K562 (cell line): ENCODE results near the gene PPP4R1.

ENCODE experiments used
- BACH1 ChIP-seq: fragments of 200-800 bp; sonication (Bioruptor generic); IDR thresholded peaks from 2 replicates; pipeline ENCODE4 v1.6.1; 2016; ENCODE audit warnings: missing genetic modification characterization, missing compliant biosample characterization
- EZH2 ChIP-seq: IDR thresholded peaks from 2 replicates; pipeline ENCODE4 v1.6.1; 2012; ENCODE audit warnings: low read depth, mild to moderate bottlenecking, inconsistent platforms, low read length, borderline replicate concordance
- FOSL1 ChIP-seq: fragments of 200-800 bp; sonication (Bioruptor generic); conservative IDR thresholded peaks from 2 replicates; pipeline ENCODE4 v1.6.1; 2016; ENCODE audit warnings: missing genetic modification characterization, missing compliant biosample characterization
- HNRNPUL1 ChIP-seq: fragments of 200-400 bp; formaldehyde crosslinking; IDR thresholded peaks from 2 replicates; pipeline ENCODE4 v1.6.1; 2017; ENCODE audit warnings: low read length
- HOXB6 ChIP-seq: fragments of 250-450 bp; sonication (Bioruptor Pico); IDR thresholded peaks from 2 replicates; pipeline ENCODE4 v1.5.1; 2022; ENCODE audit warnings: mild to moderate bottlenecking, borderline replicate concordance
- PATZ1 ChIP-seq: fragments of 250-450 bp; sonication (Bioruptor Pico); IDR thresholded peaks from 2 replicates; pipeline ENCODE4 v1.5.0; 2020; ENCODE audit warnings: mild to moderate bottlenecking, borderline replicate concordance
- RAD51 ChIP-seq: fragments of 450-650 bp; IDR thresholded peaks from 2 replicates; pipeline ENCODE4 v1.7.1; 2016; ENCODE audit warnings: low read depth, mild to moderate bottlenecking, borderline replicate concordance
- SP1 ChIP-seq: sonication (generic); formaldehyde crosslinking; IDR thresholded peaks from 2 replicates; pipeline ENCODE4 v1.8.1; 2022; ENCODE audit warnings: mild to moderate bottlenecking, missing genetic modification reagents
- ZNF311 ChIP-seq: fragments of 250-450 bp; sonication (Bioruptor Pico); IDR thresholded peaks from 2 replicates; pipeline ENCODE4 v1.4.0; 2020; ENCODE audit warnings: mild to moderate bottlenecking, moderate library complexity
- TF ChIP-seq, protein P1 (sequence below), 3 experiments: IDR thresholded peaks in 2 of 3; conservative IDR thresholded peaks in 1 of 3; 2 replicates each; pipeline ENCODE4 v1.5.1; 2011 to 2012; ENCODE audit warnings: low read length in 3 of 3, mild to moderate bottlenecking in 3 of 3, control low read depth in 2 of 3, improper control_type of control experiment in 1 of 3, inconsistent platforms in 1 of 3, low read depth in 1 of 3, mixed read lengths in 1 of 3, moderate library complexity in 1 of 3; ENCODE audit not compliant: insufficient read depth in 2 of 3

- TF ChIP-seq HOXB6 = no peak
- no peak for TF ChIP-seq SP1 (CRISPR knock-in tag)
- TF ChIP-seq ZNF311 = no peak
- no peak for TF ChIP-seq EZH2
- TF ChIP-seq, protein P1, sequence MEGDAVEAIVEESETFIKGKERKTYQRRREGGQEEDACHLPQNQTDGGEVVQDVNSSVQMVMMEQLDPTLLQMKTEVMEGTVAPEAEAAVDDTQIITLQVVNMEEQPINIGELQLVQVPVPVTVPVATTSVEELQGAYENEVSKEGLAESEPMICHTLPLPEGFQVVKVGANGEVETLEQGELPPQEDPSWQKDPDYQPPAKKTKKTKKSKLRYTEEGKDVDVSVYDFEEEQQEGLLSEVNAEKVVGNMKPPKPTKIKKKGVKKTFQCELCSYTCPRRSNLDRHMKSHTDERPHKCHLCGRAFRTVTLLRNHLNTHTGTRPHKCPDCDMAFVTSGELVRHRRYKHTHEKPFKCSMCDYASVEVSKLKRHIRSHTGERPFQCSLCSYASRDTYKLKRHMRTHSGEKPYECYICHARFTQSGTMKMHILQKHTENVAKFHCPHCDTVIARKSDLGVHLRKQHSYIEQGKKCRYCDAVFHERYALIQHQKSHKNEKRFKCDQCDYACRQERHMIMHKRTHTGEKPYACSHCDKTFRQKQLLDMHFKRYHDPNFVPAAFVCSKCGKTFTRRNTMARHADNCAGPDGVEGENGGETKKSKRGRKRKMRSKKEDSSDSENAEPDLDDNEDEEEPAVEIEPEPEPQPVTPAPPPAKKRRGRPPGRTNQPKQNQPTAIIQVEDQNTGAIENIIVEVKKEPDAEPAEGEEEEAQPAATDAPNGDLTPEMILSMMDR (IDR thresholded peaks at IDR 0.05 in 2 of 3, conservative IDR thresholded peaks at IDR 0.05 in 1 of 3; ENCODE audit: insufficient read depth in 2 of 3, low read depth in 1 of 3, low read length in 3 of 3) = no peak
- TF ChIP-seq PATZ1 (CRISPR knock-in tag) = no peak
- no peak for TF ChIP-seq FOSL1
- TF ChIP-seq BACH1 = no peak
- no peak for TF ChIP-seq RAD51
- no peak for TF ChIP-seq HNRNPUL1
Observed at GRCh38 chr18:9604348-9604747, 10.0 kb downstream of the PPP4R1 start.
